Ishikawa (cell line): ENCODE data around the gene G0S2.

Source experiments
- CEBPB ChIP-seq: IDR thresholded peaks from 2 replicates; pipeline ENCODE4 v1.6.1; 2012
- CREB1 ChIP-seq: IDR thresholded peaks from 2 replicates; pipeline ENCODE4 v1.6.1; 2012; ENCODE audit warnings: low read depth
- EGR1 ChIP-seq: IDR thresholded peaks from 2 replicates; pipeline ENCODE4 v1.6.1; 2012
- EP300 ChIP-seq: IDR thresholded peaks from 2 replicates; pipeline ENCODE4 v1.6.1; 2012; ENCODE audit warnings: borderline replicate concordance
- FOXM1 ChIP-seq: IDR thresholded peaks from 2 replicates; pipeline ENCODE4 v1.6.1; 2012; ENCODE audit warnings: low read depth, borderline replicate concordance
- MAX ChIP-seq: IDR thresholded peaks from 2 replicates; pipeline ENCODE4 v1.6.1; 2012
- NFIC ChIP-seq: IDR thresholded peaks from 2 replicates; pipeline ENCODE4 v1.6.1; 2012
- RAD21 ChIP-seq: IDR thresholded peaks from 2 replicates; pipeline ENCODE4 v1.6.1; 2012; ENCODE audit warnings: low read depth
- REST ChIP-seq: IDR thresholded peaks from 2 replicates; pipeline ENCODE4 v1.6.1; 2012; ENCODE audit warnings: low read depth, mild to moderate bottlenecking
- TAF1 ChIP-seq: IDR thresholded peaks from 2 replicates; pipeline ENCODE4 v1.6.1; 2012; ENCODE audit warnings: low read depth, mild to moderate bottlenecking
- TCF12 ChIP-seq: IDR thresholded peaks from 2 replicates; pipeline ENCODE4 v1.6.1; 2012; ENCODE audit warnings: low read depth
- TEAD4 ChIP-seq: IDR thresholded peaks from 2 replicates; pipeline ENCODE4 v1.6.1; 2012
- USF1 ChIP-seq: IDR thresholded peaks from 2 replicates; pipeline ENCODE4 v1.6.1; 2012
- YY1 ChIP-seq: IDR thresholded peaks from 2 replicates; pipeline ENCODE4 v1.6.1; 2012; ENCODE audit warnings: low read depth
- ZBTB7A ChIP-seq: IDR thresholded peaks from 2 replicates; pipeline ENCODE4 v1.6.1; 2012; ENCODE audit warnings: low read depth

Gene G0S2

GRCh38 chr1:209674957-209675564 lies at the start of gene G0S2:
G0S2 (plus strand) TSS chr1:209675412; CDS start chr1:209675685, 273 bp downstream.
- TF ChIP-seq REST (no peak), NFIC (peak; percentile 93), FOXM1 (0 out of 2 replicates have a peak, but pooled peaks have one; percentile 24), CEBPB (no peak), TAF1 (no peak), YY1 (peak; percentile 57), EP300 (peak; percentile 88), USF1 (no peak), TCF12 (peak; percentile 97), EGR1 (peak; percentile 53; the same call in 1 of the 2 replicates), TEAD4 (peak; percentile 86), ZBTB7A (no peak), CREB1 (no peak), MAX (peak; percentile 80), RAD21 (no peak)

- no peak for TF ChIP-seq RAD21
- TF ChIP-seq YY1, result no peak
- TF ChIP-seq TEAD4, result no peak
- TF ChIP-seq ZBTB7A, result no peak
- no peak for TF ChIP-seq CEBPB
- TF ChIP-seq REST, result no peak
- TF ChIP-seq EGR1, result no peak
- TF ChIP-seq FOXM1, result no peak
- no peak for TF ChIP-seq TAF1
- TF ChIP-seq NFIC, result no peak
- no peak for TF ChIP-seq USF1
- TF ChIP-seq MAX, result no peak
- no peak for TF ChIP-seq EP300
- no peak for TF ChIP-seq TCF12
- TF ChIP-seq CREB1, result no peak
These were observed 49.4 kb upstream of the G0S2 start for GRCh38 chr1:209625791-209626285.

GRCh38 chr1:209626346-209627026 lies 48.7 kb upstream of the G0S2 start:
- TF ChIP-seq FOXM1 (no peak), YY1 (no peak), RAD21 (no peak), CREB1 (no peak), TEAD4 (no peak), REST (no peak), EGR1 (no peak), ZBTB7A (no peak), TCF12 (no peak)

- no peak for TF ChIP-seq CEBPB
- no peak for TF ChIP-seq ZBTB7A
- TF ChIP-seq YY1, result no peak
- no peak for TF ChIP-seq CREB1
- no peak for TF ChIP-seq TEAD4
- TF ChIP-seq FOXM1, result no peak
- no peak for TF ChIP-seq NFIC
- TF ChIP-seq EGR1, result no peak
- TF ChIP-seq TAF1, result no peak
- no peak for TF ChIP-seq REST
- no peak for TF ChIP-seq RAD21
- TF ChIP-seq EP300, result no peak
- no peak for TF ChIP-seq TCF12
These were observed 48.0 kb upstream of the G0S2 start for GRCh38 chr1:209627027-209627731.
